ENCODE measurements around the gene BCL6. TPM values are rescaled to one million over a fixed set of nuclear protein-coding genes. Genes with fewer than 3 reads are reported as not detected.
A peak's percentile ranks its signal among the peaks of the same experiment; 100 is the strongest.

BCL6 gene
- total and polyA plus RNA-seq, 2 of the 8 experiments (the other 6 are each of a cell fraction or from before 2014, with no cell fraction given) = 5.7 to 10.4 TPM

DNA sequence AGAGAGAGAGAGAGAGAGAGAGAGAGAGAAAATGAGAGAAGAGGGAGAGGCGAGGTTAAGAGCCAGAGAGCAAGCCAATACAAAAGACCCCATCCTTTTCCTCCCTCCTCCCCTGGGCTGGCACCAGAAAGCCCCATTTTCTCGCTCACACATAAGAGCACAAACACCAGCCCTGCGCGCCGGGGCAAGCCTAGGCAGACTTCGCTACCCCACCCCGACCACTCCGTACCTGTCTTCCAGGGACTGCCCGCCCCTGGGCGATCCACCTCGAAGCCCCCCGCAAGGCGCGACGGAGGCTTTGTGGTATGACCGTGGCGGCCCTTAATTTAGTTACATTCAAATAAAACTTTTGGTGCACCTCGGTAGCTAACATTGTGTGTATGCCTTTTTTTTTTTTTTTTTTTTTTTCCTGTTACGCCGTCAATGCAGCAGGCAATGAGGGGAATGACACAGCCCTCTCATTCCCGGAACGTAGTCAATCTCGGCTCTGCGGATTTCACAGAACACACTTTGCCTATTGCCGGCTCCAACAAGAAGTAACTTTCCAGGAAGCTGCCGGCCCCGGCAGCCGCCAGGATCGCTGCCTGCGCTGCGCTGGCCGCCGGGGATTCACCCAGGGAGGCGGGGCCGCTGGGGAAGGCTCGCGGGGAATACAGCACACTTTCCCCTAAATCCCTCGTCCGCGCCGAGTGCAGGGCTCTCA lies 7.7 kb downstream of the BCL6 start:
- no peak overlapping the region for H4K5ac ChIP-seq (ENCODE audit: insufficient read length, low read depth, low read length)
- peak overlapping the region; percentile 53 to 89 (median 83) for H3K4me3 ChIP-seq (ENCODE audit: extremely low read depth in 1 of 4, insufficient read depth in 2 of 4, low read depth in 3 of 4, low read length in 4 of 4)
- H2BK120ac ChIP-seq (replicated peaks; ENCODE audit: low read depth, low read length) = no peak overlapping the region
- H2AK5ac ChIP-seq (ENCODE audit: low read depth, low read length) = no peak overlapping the region
- peaks cover 0 to 4% (median 1%) of the 10 kb centered on the region in 4 experiments; a peak in 3 of 8 replicates for H3K36me3 ChIP-seq (ENCODE audit: control insufficient read depth in 2 of 4, insufficient read depth in 4 of 4, low read length in 3 of 4)
- H4K20me1 ChIP-seq (replicated peaks in 1 of 2; ENCODE audit: control insufficient read depth in 1 of 2, insufficient read depth in 2 of 2, low read length in 2 of 2) = no peaks in the 10 kb centered on the region
- H2AFZ ChIP-seq (ENCODE audit: low read length) = 0 out of 2 replicates have a peak overlapping the region, but pooled peaks have one; percentile 63
- H3K4me1 ChIP-seq (replicated peaks in 1 of 4; ENCODE audit: control insufficient read depth in 3 of 4, insufficient read depth in 4 of 4, low read length in 3 of 4) = peaks cover 0 to 19% (median 6%) of the 10 kb centered on the region in 4 experiments; a peak in 5 of 7 replicates
- DNase-seq (ENCODE audit: low read depth in 1 of 2, low spot score in 2 of 2) (peak in 1 of 2 experiments; percentile 65), FAIRE-seq (no peak)
- no peak overlapping the region for H3K4ac ChIP-seq (replicated peaks; ENCODE audit: insufficient read length, low read depth, low read length)
- 0 out of 2 replicates have a peak overlapping the region, but pooled peaks have one; percentile 8 for H2BK5ac ChIP-seq (ENCODE audit: low read depth, low read length)
- peaks cover 0 to 16% (median 7%) of the 10 kb centered on the region in 4 experiments; a peak in 3 of 7 replicates for H3K27me3 ChIP-seq (replicated peaks in 1 of 4; ENCODE audit: control insufficient read depth in 3 of 4, extremely low read depth in 1 of 4, insufficient read depth in 3 of 4, low read length in 3 of 4)
- H2BK12ac ChIP-seq (ENCODE audit: low read depth, low read length) = 0 out of 2 replicates have a peak overlapping the region, but pooled peaks have one; percentile 12
- peak overlapping the region in 2 of 4 experiments; percentile 65 to 67; a peak in 5 of 7 replicates for H3K9ac ChIP-seq (replicated peaks in 1 of 4; ENCODE audit: extremely low read depth in 1 of 4, low read depth in 3 of 4, low read length in 3 of 4)
- H3K9me3 ChIP-seq (ENCODE audit: insufficient read depth in 2 of 2, low read depth in 1 of 2, low read length in 1 of 2) = no peaks in the 10 kb centered on the region
- no peak overlapping the region for H3K23ac ChIP-seq (ENCODE audit: insufficient read length)
- ChIA-PET POLR2A (ENCODE audit: partially characterized antibody) (interaction anchor here (1.5 to 3.3 kb wide), 7 partner anchors 10 to 1214 kb away, joined by 3 to 13 read pairs (median 6); no protein-coding TSS in a partner anchor), CTCF (ENCODE audit: partially characterized antibody) (interaction anchor here (0.6 to 6.4 kb wide), 28 partner anchors 10 to 1432 kb away, joined by 3 to 107 read pairs (median 4); no protein-coding TSS in a partner anchor)
- no peak overlapping the region for H2BK20ac ChIP-seq (ENCODE audit: low read length)
- H3K27ac ChIP-seq (ENCODE audit: low read depth, low read length) = no peak overlapping the region
- no peaks in the 10 kb centered on the region for H3K79me2 ChIP-seq (ENCODE audit: control insufficient read depth in 1 of 2, insufficient read depth in 2 of 2, low read length in 2 of 2)
- no peaks in the 10 kb centered on the region for H3K79me1 ChIP-seq (ENCODE audit: low read depth, low read length)
- 1% methylated on average over 37 of the region's 41 CpGs; no CpG with 5 or more reads in 1 of the 2 experiments for WGBS, 2 experiments (ENCODE audit: extremely low coverage in 1 of 2, insufficient coverage in 1 of 2, insufficient read length in 1 of 2, insufficient replicate concordance in 2 of 2, low coverage in 1 of 2, low lambda C conversion rate in 2 of 2, missing lambda C conversion rate in 1 of 2)
- H3K18ac ChIP-seq (ENCODE audit: extremely low read depth, low read length) = peak overlapping the region; percentile 79; the same call in 1 of the 2 replicates
- H2BK15ac ChIP-seq (ENCODE audit: low read length) = no peak overlapping the region
- no peak overlapping the region for H3K56ac ChIP-seq (replicated peaks; ENCODE audit: insufficient read length, low read depth, low read length)
- peaks cover 27% of the 10 kb centered on the region for H3K23me2 ChIP-seq (ENCODE audit: low read depth, low read length)
- peak overlapping the region; percentile 90 to 94 for H3K4me2 ChIP-seq (ENCODE audit: insufficient read depth in 1 of 2, low read depth in 2 of 2, low read length in 2 of 2)
- H4K8ac ChIP-seq (ENCODE audit: extremely low read depth, insufficient read depth, low read length) = no peak overlapping the region
- H3K14ac ChIP-seq (ENCODE audit: insufficient read length) = no peak overlapping the region
- peak overlapping the region; percentile 25 for H4K91ac ChIP-seq (replicated peaks; ENCODE audit: insufficient read length, low read length)
- TF ChIP-seq, protein P1, sequence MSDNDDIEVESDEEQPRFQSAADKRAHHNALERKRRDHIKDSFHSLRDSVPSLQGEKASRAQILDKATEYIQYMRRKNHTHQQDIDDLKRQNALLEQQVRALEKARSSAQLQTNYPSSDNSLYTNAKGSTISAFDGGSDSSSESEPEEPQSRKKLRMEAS (IDR thresholded peaks at IDR 0.05) = no peak
- TF ChIP-seq CBX8 (IDR thresholded peaks at IDR 0.05; ENCODE audit: borderline replicate concordance, low read depth, low read length) = no peak
- no peak for TF ChIP-seq CTBP2 (IDR thresholded peaks at IDR 0.05; ENCODE audit: borderline replicate concordance, insufficient read depth, insufficient read length, low read length)
- TF ChIP-seq SUZ12 (IDR thresholded peaks at IDR 0.05; ENCODE audit: low read length) = 0 out of 2 replicates have a peak, but pooled peaks have one; percentile 5
- 0 out of 2 replicates have a peak, but pooled peaks have one; percentile 47 for TF ChIP-seq TAF1 (IDR thresholded peaks at IDR 0.05; ENCODE audit: low read depth, low read length)
- TF ChIP-seq, protein P2, sequence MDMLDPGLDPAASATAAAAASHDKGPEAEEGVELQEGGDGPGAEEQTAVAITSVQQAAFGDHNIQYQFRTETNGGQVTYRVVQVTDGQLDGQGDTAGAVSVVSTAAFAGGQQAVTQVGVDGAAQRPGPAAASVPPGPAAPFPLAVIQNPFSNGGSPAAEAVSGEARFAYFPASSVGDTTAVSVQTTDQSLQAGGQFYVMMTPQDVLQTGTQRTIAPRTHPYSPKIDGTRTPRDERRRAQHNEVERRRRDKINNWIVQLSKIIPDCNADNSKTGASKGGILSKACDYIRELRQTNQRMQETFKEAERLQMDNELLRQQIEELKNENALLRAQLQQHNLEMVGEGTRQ (IDR thresholded peaks at IDR 0.05; ENCODE audit: low read length) = no peak
- TF ChIP-seq BACH1 (IDR thresholded peaks at IDR 0.05; ENCODE audit: low read length) = no peak
- TF ChIP-seq, protein P3, sequence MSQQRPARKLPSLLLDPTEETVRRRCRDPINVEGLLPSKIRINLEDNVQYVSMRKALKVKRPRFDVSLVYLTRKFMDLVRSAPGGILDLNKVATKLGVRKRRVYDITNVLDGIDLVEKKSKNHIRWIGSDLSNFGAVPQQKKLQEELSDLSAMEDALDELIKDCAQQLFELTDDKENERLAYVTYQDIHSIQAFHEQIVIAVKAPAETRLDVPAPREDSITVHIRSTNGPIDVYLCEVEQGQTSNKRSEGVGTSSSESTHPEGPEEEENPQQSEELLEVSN (IDR thresholded peaks at IDR 0.05) = no peak
- TF ChIP-seq POLR2A (IDR thresholded peaks at IDR 0.05; ENCODE audit: control extremely low read depth in 1 of 2, low read depth in 2 of 2, low read length in 2 of 2) = no peak
